ENCODE results near the gene ROCK2. TPM values are rescaled to one million over a fixed set of nuclear protein-coding genes. Genes with fewer than 3 reads are reported as not detected.

ROCK2 gene
- total and polyA plus RNA-seq, 2 donors (not counting 1 experiment from before 2014, with no cell fraction given): 32.0 to 58.1 TPM

GRCh38 chr2:11311543-11311942 lies 32.9 kb downstream of the ROCK2 start:
- H3K4me3 ChIP-seq (replicated peaks in 1 of 4; ENCODE audit: control extremely low read depth in 1 of 4, insufficient read depth in 1 of 4, low read depth in 3 of 4, low read length in 4 of 4): no peak overlapping the region
- no peak overlapping the region for H3K4me2 ChIP-seq (ENCODE audit: extremely low read depth, insufficient read depth, low read length)
- TF ChIP-seq CTCF (conservative IDR thresholded peaks at IDR 0.05 in 1 of 2, IDR thresholded peaks at IDR 0.05 in 1 of 2; ENCODE audit: low read depth in 1 of 2, low read length in 2 of 2) (no peak), EZH2 (IDR thresholded peaks at IDR 0.05; ENCODE audit: low read length, missing control alignments) (no peak)
- H3K36me3 ChIP-seq (ENCODE audit: control insufficient read depth, insufficient read depth, low read length): no peaks in the 10 kb centered on the region
- no peak overlapping the region for H3K9ac ChIP-seq (ENCODE audit: insufficient read depth, low read length)
- H3K79me2 ChIP-seq (ENCODE audit: control insufficient read depth, insufficient read depth, low read length): peaks cover 81% of the 10 kb centered on the region
- H3K9me3 ChIP-seq (ENCODE audit: control insufficient read depth, insufficient read depth, low read depth, low read length): no peaks in the 10 kb centered on the region
- no peaks in the 10 kb centered on the region for H4K20me1 ChIP-seq (ENCODE audit: control insufficient read depth, extremely low read depth, insufficient read depth, low read length)
- H3K27ac ChIP-seq (ENCODE audit: insufficient read depth, low read length): no peak overlapping the region
- DNase-seq (ENCODE audit: low read depth in 2 of 2): no peak
- H2AFZ ChIP-seq (ENCODE audit: low read length): no peak overlapping the region
- peaks cover under 1% of the 10 kb centered on the region for H3K4me1 ChIP-seq (ENCODE audit: control insufficient read depth, extremely low read depth, insufficient read depth, low read length)
- H3K27me3 ChIP-seq (ENCODE audit: control insufficient read depth, insufficient read depth, low read length): no peaks in the 10 kb centered on the region

GRCh38 chr2:11310212-11310611 lies 34.2 kb downstream of the ROCK2 start:
- no peak overlapping the region for H3K4me3 ChIP-seq (replicated peaks in 1 of 4; ENCODE audit: control extremely low read depth in 1 of 4, insufficient read depth in 1 of 4, low read depth in 3 of 4, low read length in 4 of 4)
- H4K20me1 ChIP-seq (ENCODE audit: control insufficient read depth, extremely low read depth, insufficient read depth, low read length): no peaks in the 10 kb centered on the region
- H3K36me3 ChIP-seq (ENCODE audit: control insufficient read depth, insufficient read depth, low read length): no peaks in the 10 kb centered on the region
- no peak overlapping the region for H3K9ac ChIP-seq (ENCODE audit: insufficient read depth, low read length)
- H3K4me1 ChIP-seq (ENCODE audit: control insufficient read depth, extremely low read depth, insufficient read depth, low read length): peaks cover 4% of the 10 kb centered on the region
- TF ChIP-seq EZH2 (IDR thresholded peaks at IDR 0.05; ENCODE audit: low read length, missing control alignments): no peak
- TF ChIP-seq CTCF (conservative IDR thresholded peaks at IDR 0.05 in 1 of 2, IDR thresholded peaks at IDR 0.05 in 1 of 2; ENCODE audit: low read depth in 1 of 2, low read length in 2 of 2): no peak
- H2AFZ ChIP-seq (ENCODE audit: low read length): no peak overlapping the region
- H3K9me3 ChIP-seq (ENCODE audit: control insufficient read depth, insufficient read depth, low read depth, low read length): no peaks in the 10 kb centered on the region
- H3K79me2 ChIP-seq (ENCODE audit: control insufficient read depth, insufficient read depth, low read length): peaks cover 74% of the 10 kb centered on the region
- peak in 1 of 2 donors; percentile 59 for DNase-seq (ENCODE audit: low read depth in 2 of 2)
- no peaks in the 10 kb centered on the region for H3K27me3 ChIP-seq (ENCODE audit: control insufficient read depth, insufficient read depth, low read length)
- no peak overlapping the region for H3K4me2 ChIP-seq (ENCODE audit: extremely low read depth, insufficient read depth, low read length)
- no peak overlapping the region for H3K27ac ChIP-seq (ENCODE audit: insufficient read depth, low read length)

GRCh38 chr2:11309706-11310105 lies 34.7 kb downstream of the ROCK2 start:
- TF ChIP-seq EZH2 (IDR thresholded peaks at IDR 0.05; ENCODE audit: low read length, missing control alignments) (no peak), CTCF (conservative IDR thresholded peaks at IDR 0.05 in 1 of 2, IDR thresholded peaks at IDR 0.05 in 1 of 2; ENCODE audit: low read depth in 1 of 2, low read length in 2 of 2) (no peak)
- Histone ChIP-seq H3K27me3 (ENCODE audit: control insufficient read depth, insufficient read depth, low read length) (no peaks in the 10 kb centered on the region), H3K9me3 (ENCODE audit: control insufficient read depth, insufficient read depth, low read depth, low read length) (no peaks in the 10 kb centered on the region), H3K4me2 (ENCODE audit: extremely low read depth, insufficient read depth, low read length) (no peak overlapping the region), H3K4me3 (replicated peaks in 1 of 4; ENCODE audit: control extremely low read depth in 1 of 4, insufficient read depth in 1 of 4, low read depth in 3 of 4, low read length in 4 of 4) (no peak overlapping the region), H3K36me3 (ENCODE audit: control insufficient read depth, insufficient read depth, low read length) (no peaks in the 10 kb centered on the region), H3K27ac (ENCODE audit: insufficient read depth, low read length) (no peak overlapping the region), H2AFZ (ENCODE audit: low read length) (no peak overlapping the region), H4K20me1 (ENCODE audit: control insufficient read depth, extremely low read depth, insufficient read depth, low read length) (no peaks in the 10 kb centered on the region), H3K4me1 (ENCODE audit: control insufficient read depth, extremely low read depth, insufficient read depth, low read length) (peaks cover 4% of the 10 kb centered on the region), H3K79me2 (ENCODE audit: control insufficient read depth, insufficient read depth, low read length) (peaks cover 73% of the 10 kb centered on the region), H3K9ac (ENCODE audit: insufficient read depth, low read length) (no peak overlapping the region)
- DNase-seq (ENCODE audit: low read depth in 2 of 2): no peak
